T47D (cell line): ENCODE results near the gene IRX4.

Source experiments
- DNase-seq, 2 experiments: peaks; one replicate each; pipeline versions ENCODE4 v3.0.0 to v3.0.0-alpha.2; 2011 to 2012; ENCODE audit warnings: low read depth in 1 of 2, low spot score in 1 of 2
- JUND ChIP-seq: IDR thresholded peaks from 2 replicates; pipeline ENCODE4 v1.6.1; 2012; ENCODE audit warnings: low read depth
- in situ Hi-C: cut with HindIII; loops from 2 replicates; pipeline ENCODE4 v1.10.0; 2016; ENCODE audit warnings: low sequenced_read_pairs, low pct_unique_long_range_greater_than_20kb

IRX4 gene

GRCh38 chr5:1882337-1883119 is at the start of gene IRX4:
Gene IRX4 (minus strand): TSS chr5:1882925. CDS start chr5:1882647, 278 bp downstream.
- no peak for TF ChIP-seq JUND
- peak; percentile 84 to 96 for DNase-seq
- in situ Hi-C loops, result no loop called here

GRCh38 chr5:1931604-1932231 is 49.0 kb upstream of the IRX4 start:
- DNase-seq, result no peak
- TF ChIP-seq JUND, result no peak
- in situ Hi-C loops, result no loop called here

GRCh38 chr5:1930880-1931603 is 48.3 kb upstream of the IRX4 start:
- in situ Hi-C loops, result no loop called here
- DNase-seq, result no peak
- TF ChIP-seq JUND, result no peak

- in situ Hi-C loops, result no loop called here
- no peak for DNase-seq
- no peak for TF ChIP-seq JUND
These were observed 47.8 kb upstream of the IRX4 start for GRCh38 chr5:1930501-1930879.

DNA sequence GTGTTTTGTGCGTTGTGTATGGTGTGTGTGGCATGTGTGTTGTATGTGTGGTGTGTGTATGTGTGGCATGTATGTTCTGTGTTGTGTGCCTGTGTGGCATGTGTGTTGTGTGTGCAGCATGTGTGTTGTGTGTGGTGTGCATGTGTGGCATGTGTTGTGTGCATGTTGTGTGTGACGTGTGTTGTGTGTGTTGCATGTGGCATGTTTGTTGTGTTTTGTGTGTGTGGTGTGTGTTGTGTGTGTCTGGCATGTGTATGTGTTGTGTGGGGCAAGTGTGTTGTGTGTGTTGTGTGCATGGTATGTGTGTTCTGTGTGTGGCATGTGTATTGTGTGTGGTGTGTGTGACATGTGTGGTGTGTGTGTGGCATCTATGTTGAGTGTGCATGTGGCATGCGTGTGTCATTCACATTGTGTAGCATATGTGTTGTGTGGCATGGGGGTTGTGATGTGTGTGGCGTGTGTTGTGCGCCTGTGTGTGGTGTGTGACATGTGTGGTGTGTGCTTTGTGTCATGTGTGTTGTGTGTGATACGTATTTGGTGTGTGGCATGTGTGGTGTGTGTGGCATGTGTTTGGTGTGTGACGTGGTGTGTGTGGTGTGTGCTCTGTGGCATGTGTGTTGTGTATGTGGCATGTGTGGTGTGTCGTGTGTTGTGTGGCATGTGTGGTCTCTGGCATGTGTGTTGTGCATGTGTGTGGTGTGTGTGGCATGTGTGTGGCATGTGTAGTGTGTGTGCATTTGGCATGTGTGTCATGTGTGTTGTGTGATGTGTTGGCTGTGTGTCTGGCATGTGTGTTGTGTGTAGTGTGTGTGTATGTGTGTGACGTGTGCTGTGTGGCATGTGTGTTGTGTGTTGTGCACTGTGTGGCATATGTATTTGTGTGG is 46.6 kb upstream of the IRX4 start:
- no peak for TF ChIP-seq JUND
- DNase-seq, result no peak
- in situ Hi-C loops, result no loop called here

DNA sequence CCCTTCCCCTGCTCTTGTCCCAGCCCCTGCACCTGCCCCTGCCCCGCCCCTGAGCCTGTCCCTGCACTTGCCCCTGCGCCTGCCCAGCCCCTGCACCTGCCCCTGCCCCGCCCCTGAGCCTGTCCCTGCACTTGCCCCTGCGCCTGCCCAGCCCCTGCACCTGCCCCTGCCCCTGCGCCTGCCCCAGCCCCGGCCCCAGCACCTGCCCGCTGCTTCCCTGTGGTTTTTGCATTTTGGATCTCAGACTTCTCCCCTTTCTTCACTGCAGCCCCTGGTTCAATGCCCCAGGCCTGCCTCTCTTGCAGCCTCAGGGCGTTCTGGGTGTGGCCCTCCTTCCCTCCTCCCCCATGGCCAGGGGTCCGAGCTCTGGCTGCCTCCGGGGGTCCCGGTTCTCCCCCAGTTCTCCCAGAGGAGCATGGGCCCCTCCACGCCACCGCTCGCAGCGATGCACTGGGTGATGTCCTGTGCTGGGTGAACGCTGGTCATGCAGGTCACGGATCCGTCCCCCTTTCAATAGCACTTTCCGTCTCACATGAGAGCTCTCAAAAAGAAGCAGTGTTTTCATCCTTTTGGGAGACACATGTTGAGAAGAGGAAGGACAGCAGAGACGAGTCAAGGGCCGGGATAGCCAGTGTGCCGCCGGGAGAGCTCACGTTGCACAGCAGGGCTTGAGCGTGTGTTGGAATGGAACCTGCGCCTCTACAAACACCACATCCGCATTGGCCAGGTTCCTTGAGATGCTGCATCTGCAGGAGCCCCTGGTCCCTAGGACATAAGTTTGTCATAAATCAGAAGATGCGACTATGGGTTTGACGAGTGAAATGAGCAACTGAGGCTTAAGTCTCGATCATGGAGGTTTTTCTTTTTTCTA is 44.0 kb upstream of the IRX4 start:
- no peak for TF ChIP-seq JUND
- in situ Hi-C loops, result no loop called here

DNA sequence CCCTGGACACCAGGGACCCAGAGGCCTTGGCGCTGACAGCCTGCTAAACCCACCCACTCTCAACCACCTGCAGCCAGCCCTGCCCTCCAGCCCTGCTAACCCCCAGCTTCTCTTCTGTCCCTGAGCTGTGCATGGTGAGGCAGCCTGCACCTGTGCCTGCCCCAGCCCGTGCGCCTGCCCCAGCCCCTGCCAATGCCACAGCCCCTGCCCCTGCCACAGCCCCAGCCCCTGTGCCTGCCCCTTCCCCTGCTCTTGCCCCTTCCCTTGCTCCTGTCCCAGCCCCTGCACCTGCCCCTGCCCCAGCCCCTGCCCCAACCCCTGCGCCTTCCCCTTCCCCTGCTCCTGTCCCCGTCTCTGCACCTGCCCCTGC is 43.3 kb upstream of the IRX4 start:
- no peak for DNase-seq
- in situ Hi-C loops, result no loop called here

More for the DNA sequence above, 44.0 kb upstream of the IRX4 start:
- no peak for DNase-seq

GRCh38 chr5:1925111-1926070 is 42.7 kb upstream of the IRX4 start:
- no peak for DNase-seq
- in situ Hi-C loops, result no loop called here
- no peak for TF ChIP-seq JUND

More for the DNA sequence above, 43.3 kb upstream of the IRX4 start:
- TF ChIP-seq JUND, result no peak

GRCh38 chr5:1923766-1924165 is 41.0 kb upstream of the IRX4 start:
- TF ChIP-seq JUND, result no peak
- in situ Hi-C loops, result no loop called here
- DNase-seq, result no peak

- in situ Hi-C loops, result no loop called here
- peak; percentile 39 to 43 for DNase-seq
- no peak for TF ChIP-seq JUND
These were observed 40.6 kb upstream of the IRX4 start for GRCh38 chr5:1923341-1923740.
